ENCODE measurements around the gene HLA-B. TPM values are rescaled to one million over a fixed set of nuclear protein-coding genes. Genes with fewer than 3 reads are reported as not detected.
A peak's percentile ranks its signal among the peaks of the same experiment; 100 is the strongest.

The HLA-B gene
- total and polyA plus RNA-seq, 2 of the 8 experiments (the other 6 are each of a cell fraction or from before 2014, with no cell fraction given) = 154 to 233 TPM

- Histone ChIP-seq H2BK15ac (ENCODE audit: low read length) (no peak overlapping the region), H4K20me1 (replicated peaks in 1 of 2; ENCODE audit: control insufficient read depth in 1 of 2, insufficient read depth in 2 of 2, low read length in 2 of 2) (peaks cover 0 to 2% of the 10 kb centered on the region in 2 experiments), H3K9ac (replicated peaks in 1 of 4; ENCODE audit: extremely low read depth in 1 of 4, low read depth in 3 of 4, low read length in 3 of 4) (no peak overlapping the region), H2AFZ (ENCODE audit: low read length) (no peak overlapping the region), H3K27ac (ENCODE audit: low read depth, low read length) (no peak overlapping the region), H3K23ac (ENCODE audit: insufficient read length) (no peak overlapping the region), H2BK5ac (ENCODE audit: low read depth, low read length) (no peak overlapping the region), H3K9me3 (ENCODE audit: insufficient read depth in 2 of 2, low read depth in 1 of 2, low read length in 1 of 2) (no peaks in the 10 kb centered on the region), H2AK5ac (ENCODE audit: low read depth, low read length) (no peak overlapping the region), H3K4me1 (replicated peaks in 1 of 4; ENCODE audit: control insufficient read depth in 3 of 4, insufficient read depth in 4 of 4, low read length in 3 of 4) (no peaks in the 10 kb centered on the region), H2BK120ac (replicated peaks; ENCODE audit: low read depth, low read length) (no peak overlapping the region), H3K36me3 (ENCODE audit: control insufficient read depth in 2 of 4, insufficient read depth in 4 of 4, low read length in 3 of 4) (peaks cover 0 to 10% (median 0%) of the 10 kb centered on the region in 4 experiments; a peak in 3 of 8 replicates), H3K27me3 (replicated peaks in 1 of 4; ENCODE audit: control insufficient read depth in 3 of 4, extremely low read depth in 1 of 4, insufficient read depth in 3 of 4, low read length in 3 of 4) (peaks cover 3 to 25% (median 15%) of the 10 kb centered on the region in 4 experiments), H3K79me1 (ENCODE audit: low read depth, low read length) (no peaks in the 10 kb centered on the region), H4K8ac (ENCODE audit: extremely low read depth, insufficient read depth, low read length) (no peak overlapping the region), H3K4ac (replicated peaks; ENCODE audit: insufficient read length, low read depth, low read length) (no peak overlapping the region), H3K14ac (ENCODE audit: insufficient read length) (no peak overlapping the region), H3K23me2 (ENCODE audit: low read depth, low read length) (peaks cover 4% of the 10 kb centered on the region; the same call in 1 of the 2 replicates), H2BK20ac (ENCODE audit: low read length) (no peak overlapping the region), H3K56ac (replicated peaks; ENCODE audit: insufficient read length, low read depth, low read length) (no peak overlapping the region), H4K5ac (ENCODE audit: insufficient read length, low read depth, low read length) (no peak overlapping the region), H3K4me2 (ENCODE audit: insufficient read depth in 1 of 2, low read depth in 2 of 2, low read length in 2 of 2) (peak overlapping the region; percentile 69 to 90; a peak in 3 of 4 replicates), H3K4me3 (ENCODE audit: extremely low read depth in 1 of 4, insufficient read depth in 2 of 4, low read depth in 3 of 4, low read length in 4 of 4) (peak overlapping the region in 1 of 4 experiments; percentile 77; a peak in 2 of 8 replicates), H3K79me2 (ENCODE audit: control insufficient read depth in 1 of 2, insufficient read depth in 2 of 2, low read length in 2 of 2) (no peaks in the 10 kb centered on the region), H4K91ac (replicated peaks; ENCODE audit: insufficient read length, low read length) (no peak overlapping the region), H3K18ac (ENCODE audit: extremely low read depth, low read length) (no peak overlapping the region), H2BK12ac (ENCODE audit: low read depth, low read length) (no peak overlapping the region)
- CTCF ChIA-PET (ENCODE audit: partially characterized antibody) = interaction anchor here (0.8 kb wide), 1 partner anchor 9 kb away, joined by 3 read pairs; no protein-coding TSS in a partner anchor
- FAIRE-seq = no peak
- POLR2A ChIA-PET (ENCODE audit: partially characterized antibody) = interaction anchor here (0.9 to 1.5 kb wide), 2 partner anchors 151 to 188 kb away, joined by 3 read pairs; no protein-coding TSS in a partner anchor
- no peak for DNase-seq (ENCODE audit: low read depth in 1 of 2, low spot score in 2 of 2)
- WGBS, 2 experiments (ENCODE audit: extremely low coverage in 1 of 2, insufficient coverage in 1 of 2, insufficient read length in 1 of 2, insufficient replicate concordance in 2 of 2, low coverage in 1 of 2, low lambda C conversion rate in 2 of 2, missing lambda C conversion rate in 1 of 2) = 61% methylated on average over 6 of the region's 6 CpGs; no CpG with 5 or more reads in 1 of the 2 experiments
- TF ChIP-seq CBX5 (IDR thresholded peaks at IDR 0.05; ENCODE audit: low read depth, low read length) (no peak), BACH1 (IDR thresholded peaks at IDR 0.05; ENCODE audit: low read length) (no peak), KDM4A (IDR thresholded peaks at IDR 0.05; ENCODE audit: low read depth, low read length, severe bottlenecking) (no peak), RXRA (IDR thresholded peaks at IDR 0.05; ENCODE audit: insufficient read depth, low read depth, low read length) (no peak), E2F6 (IDR thresholded peaks at IDR 0.05) (no peak), TAF1 (IDR thresholded peaks at IDR 0.05; ENCODE audit: low read depth, low read length) (no peak), YY1 (IDR thresholded peaks at IDR 0.05; ENCODE audit: low read depth, low read length) (no peak), SP4 (IDR thresholded peaks at IDR 0.05; ENCODE audit: low read length) (no peak), MAFK (IDR thresholded peaks at IDR 0.05; ENCODE audit: low read depth, low read length) (no peak), SP1 (IDR thresholded peaks at IDR 0.05; ENCODE audit: low read depth, low read length) (no peak), USF2 (IDR thresholded peaks at IDR 0.05; ENCODE audit: low read length) (no peak)
Measured at GRCh38 chr6:31357886-31358285, 907 bp upstream of the HLA-B start.
